ENCODE measurements around the gene GALR3.

GALR3 gene

GRCh38 chr22:37870273-37870672 is 47.1 kb downstream of the GALR3 start:
- no peaks in the 10 kb centered on the region for H3K9me3 ChIP-seq (ENCODE audit: control insufficient read depth, insufficient read depth, low read depth, low read length)
- POLR2A ChIA-PET: no interaction called here
- CTCF ChIA-PET: no interaction called here
- no peak overlapping the region for H3K27ac ChIP-seq (ENCODE audit: extremely low read depth, low read depth, low read length)
- TF ChIP-seq ZNF121 (tag by site-specific recombination; IDR thresholded peaks at IDR 0.05) (no peak), KLF17 (tag by site-specific recombination; IDR thresholded peaks at IDR 0.05) (no peak), ATF2 (tag by site-specific recombination; IDR thresholded peaks at IDR 0.05; ENCODE audit: low read depth) (no peak), ZNF514 (tag by site-specific recombination; IDR thresholded peaks at IDR 0.05) (no peak), ZNF155 (tag by site-specific recombination; IDR thresholded peaks at IDR 0.05) (no peak), ZNF768 (tag by site-specific recombination; IDR thresholded peaks at IDR 0.05) (no peak), ZNF692 (tag by site-specific recombination; IDR thresholded peaks at IDR 0.05) (no peak), ZNF266 (tag by site-specific recombination; IDR thresholded peaks at IDR 0.05; ENCODE audit: low read depth) (no peak), ZNF391 (tag by site-specific recombination; IDR thresholded peaks at IDR 0.05; ENCODE audit: borderline replicate concordance, low read depth) (no peak), HIC1 (tag by site-specific recombination; IDR thresholded peaks at IDR 0.05) (no peak), ZNF670 (tag by site-specific recombination; IDR thresholded peaks at IDR 0.05; ENCODE audit: low read depth) (no peak), ZFP41 (tag by site-specific recombination; IDR thresholded peaks at IDR 0.05; ENCODE audit: borderline replicate concordance) (no peak), SP3 (tag by site-specific recombination; IDR thresholded peaks at IDR 0.05) (no peak), ZNF623 (tag by site-specific recombination; IDR thresholded peaks at IDR 0.05) (no peak)
- no peak overlapping the region for H3K4me3 ChIP-seq (ENCODE audit: low read depth, low read length)
- no peaks in the 10 kb centered on the region for H3K4me1 ChIP-seq (ENCODE audit: control insufficient read depth, insufficient read depth, low read length)
- H3K36me3 ChIP-seq (ENCODE audit: control insufficient read depth in 2 of 2, insufficient read depth in 1 of 2, low read length in 2 of 2): peaks cover 92 to 100% of the 10 kb centered on the region in 2 experiments

Data from HEK293 (cell line).